CD1c-positive myeloid dendritic cell (primary cell): ENCODE data around the gene SPX.

Experiments
- DNase-seq: peaks from one replicate; pipeline ENCODE4 v3.0.0-alpha.2; 2016; ENCODE audit errors: extremely low spot score

Gene SPX

GRCh38 chr12:21526053-21526452 lies at the start of gene SPX:
Gene SPX, plus strand, starts transcription at chr12:21526296. Its CDS starts 177 bp downstream, at chr12:21526473.
- no peak for DNase-seq

- no peak for DNase-seq
These were observed 49.1 kb upstream of the SPX start for GRCh38 chr12:21476949-21477348.

- DNase-seq, result no peak
These were observed 47.2 kb upstream of the SPX start for GRCh38 chr12:21478756-21479455.

- DNase-seq, result no peak
These were observed 42.6 kb upstream of the SPX start for GRCh38 chr12:21483531-21483930.

GRCh38 chr12:21485998-21486397 lies 40.1 kb upstream of the SPX start:
- DNase-seq, result no peak

GRCh38 chr12:21499765-21500164 lies 26.3 kb upstream of the SPX start:
- DNase-seq, result no peak

- DNase-seq, result no peak
These were observed 25.3 kb upstream of the SPX start for GRCh38 chr12:21500786-21501257.

- peak; percentile 98 for DNase-seq
These were observed 24.6 kb upstream of the SPX start, which contains the start of the genes GOLT1B and RECQL for GRCh38 chr12:21501258-21502163. Gene GOLT1B, plus strand, starts transcription at chr12:21501789. Its CDS starts 135 bp downstream, at chr12:21501924. Gene RECQL, minus strand, starts transcription at chr12:21501635. Its CDS starts 2,065 bp downstream, at chr12:21499570.

GRCh38 chr12:21502164-21502496 lies 24.0 kb upstream of the SPX start:
- DNase-seq, result peak; percentile 43

- no peak for DNase-seq
These were observed 23.2 kb upstream of the SPX start for GRCh38 chr12:21502872-21503271.

- DNase-seq, result no peak
These were observed 20.2 kb upstream of the SPX start for GRCh38 chr12:21505888-21506287.

- no peak for DNase-seq
These were observed 18.2 kb upstream of the SPX start for GRCh38 chr12:21507849-21508248.

- no peak for DNase-seq
These were observed 16.3 kb upstream of the SPX start for GRCh38 chr12:21509768-21510167.

- no peak for DNase-seq
These were observed 9.8 kb upstream of the SPX start for GRCh38 chr12:21516281-21516680.

- no peak for DNase-seq
These were observed 7.6 kb upstream of the SPX start for GRCh38 chr12:21518451-21518850.

- no peak for DNase-seq
These were observed 4.6 kb upstream of the SPX start for GRCh38 chr12:21521541-21521940.

- no peak for DNase-seq
These were observed 2.9 kb upstream of the SPX start for GRCh38 chr12:21523148-21523547.

GRCh38 chr12:21526721-21527345 lies 737 bp downstream of the SPX start:
- no peak for DNase-seq

GRCh38 chr12:21527451-21528180 lies 1.5 kb downstream of the SPX start:
- no peak for DNase-seq

GRCh38 chr12:21528953-21529352 lies 2.9 kb downstream of the SPX start:
- no peak for DNase-seq

GRCh38 chr12:21529456-21529855 lies 3.4 kb downstream of the SPX start:
- DNase-seq, result no peak
